ENCODE data around the gene NFATC2. TPM values are rescaled to one million over a fixed set of nuclear protein-coding genes. Genes with fewer than 3 reads are reported as not detected.
A peak's percentile ranks its signal among the peaks of the same experiment; 100 is the strongest.

Gene NFATC2
- polyA plus RNA-seq, 1 donor: 1.6 TPM

DNA sequence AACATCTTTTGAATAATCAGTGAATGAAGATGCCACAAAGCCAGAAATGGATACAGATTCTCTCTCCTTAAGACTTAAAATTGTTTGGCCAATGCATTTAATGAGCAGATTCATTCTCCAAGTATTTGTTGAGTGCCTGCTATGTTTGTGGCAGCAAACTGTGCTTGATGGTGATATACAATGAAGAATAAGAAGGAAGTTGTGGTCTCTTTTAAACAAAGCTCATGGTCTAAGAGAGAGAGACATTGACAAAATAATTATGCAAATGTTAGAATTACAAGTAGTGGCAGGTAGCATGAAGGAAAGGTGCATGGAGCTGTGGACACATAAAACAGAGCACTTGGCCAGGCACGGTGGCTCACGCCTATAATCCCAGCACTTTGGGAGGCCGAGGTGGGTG, 28.3 kb downstream of the NFATC2 start:
- DNase-seq: no peak

- no peak for DNase-seq
These were observed 29.0 kb downstream of the NFATC2 start for GRCh38 chr20:51513545-51513944.

DNA sequence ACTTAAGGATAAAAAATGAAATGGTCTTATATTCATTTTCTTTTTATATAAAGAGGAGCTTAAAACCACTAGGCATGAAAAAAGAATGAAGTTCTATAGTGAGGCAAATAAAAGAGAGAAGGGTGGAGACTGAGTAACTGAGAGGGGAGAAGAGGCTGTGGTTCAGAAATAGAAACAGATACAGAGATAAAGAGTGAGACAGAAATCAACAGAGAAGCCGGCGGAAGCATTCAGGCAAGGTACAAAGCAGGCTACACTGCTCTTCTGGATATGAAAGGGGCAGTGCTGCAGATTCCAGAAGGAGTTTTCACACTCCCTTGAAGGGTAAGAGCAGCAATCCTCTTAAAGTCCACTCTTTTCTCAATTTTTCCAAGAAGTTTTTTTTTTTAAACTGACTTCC, 29.9 kb downstream of the NFATC2 start:
- DNase-seq: no peak

GRCh38 chr20:51511861-51512619, 30.5 kb downstream of the NFATC2 start:
- no peak for DNase-seq

DNA sequence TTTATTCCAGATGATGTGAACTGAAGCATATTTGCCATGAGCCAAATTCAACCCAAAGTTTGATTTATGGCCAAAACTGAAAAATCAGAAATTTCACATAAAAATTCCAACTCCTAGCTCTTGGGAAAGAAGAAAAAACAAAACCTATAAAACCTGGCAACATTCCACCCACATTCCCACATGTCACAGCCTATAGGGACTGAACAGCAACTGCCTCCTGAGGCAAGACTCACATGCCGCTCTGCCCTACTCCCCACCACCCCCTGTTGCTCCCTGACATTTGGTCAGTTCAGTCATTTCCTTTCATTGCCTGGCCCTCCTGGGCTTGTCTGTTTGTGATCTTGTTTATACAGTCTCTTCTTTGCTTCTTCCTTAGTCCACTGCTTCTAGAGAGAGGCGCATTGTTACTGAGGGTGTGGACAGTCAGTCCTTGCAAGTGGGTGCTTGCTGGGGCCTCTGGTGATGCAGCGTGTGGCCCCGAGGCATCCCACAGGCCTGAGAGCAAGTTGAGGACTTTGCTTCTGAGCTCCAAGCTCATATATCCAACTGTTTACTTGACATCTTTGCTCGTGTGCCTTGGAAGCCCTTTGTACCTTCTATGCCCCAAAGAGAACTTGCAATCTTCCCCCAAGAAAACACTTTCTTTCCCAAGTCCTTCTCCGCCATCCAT, 31.4 kb downstream of the NFATC2 start:
- DNase-seq: no peak

- DNase-seq: no peak
These were observed 32.4 kb downstream of the NFATC2 start for GRCh38 chr20:51510169-51510568.

DNA sequence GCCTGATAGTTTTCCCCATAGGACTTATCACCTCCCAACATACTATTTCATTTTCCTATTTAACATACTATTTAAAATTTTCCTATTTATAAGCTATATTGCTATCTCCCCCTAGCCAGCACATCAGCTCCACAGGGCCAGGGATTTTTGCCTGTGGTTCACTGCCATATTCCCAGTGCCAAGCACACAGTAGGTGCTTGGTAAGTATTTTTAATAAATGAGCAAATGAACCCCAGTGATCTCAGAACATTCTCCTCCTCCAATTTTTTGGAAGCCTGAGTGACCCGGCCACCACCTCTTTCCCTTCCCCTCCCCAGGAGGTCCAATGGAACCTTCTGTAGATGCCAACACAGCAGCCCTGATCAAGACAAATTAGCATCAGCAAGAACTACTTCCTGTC, 33.3 kb downstream of the NFATC2 start:
- no peak for DNase-seq

GRCh38 chr20:51508780-51509179, 33.7 kb downstream of the NFATC2 start:
- no peak for DNase-seq

DNA sequence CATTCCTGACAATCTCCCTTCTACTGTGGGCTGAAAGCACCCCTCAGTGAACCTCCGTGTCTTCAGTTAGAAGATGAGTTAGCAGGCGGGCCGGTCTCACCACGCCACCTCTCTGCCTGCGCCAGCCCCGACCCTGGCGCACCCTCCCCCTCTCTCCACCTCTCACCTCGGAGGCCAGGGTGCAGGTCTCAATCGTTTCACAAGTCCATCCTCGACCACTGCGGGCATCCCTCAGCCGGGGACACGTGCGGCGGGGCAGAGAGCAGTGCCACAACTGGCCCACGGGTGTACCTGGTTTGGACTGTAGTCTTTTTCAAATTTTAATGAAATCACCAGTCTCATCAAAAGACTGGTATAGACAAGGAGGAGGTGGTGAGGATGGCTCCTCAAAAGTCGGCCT, 34.4 kb downstream of the NFATC2 start:
- no peak for DNase-seq

- DNase-seq: peak; percentile 37
These were observed 35.1 kb downstream of the NFATC2 start for GRCh38 chr20:51507216-51508036.

- DNase-seq: no peak
These were observed 35.8 kb downstream of the NFATC2 start for GRCh38 chr20:51506527-51507215.

- no peak for DNase-seq
These were observed 37.0 kb downstream of the NFATC2 start for GRCh38 chr20:51505566-51505965.

DNA sequence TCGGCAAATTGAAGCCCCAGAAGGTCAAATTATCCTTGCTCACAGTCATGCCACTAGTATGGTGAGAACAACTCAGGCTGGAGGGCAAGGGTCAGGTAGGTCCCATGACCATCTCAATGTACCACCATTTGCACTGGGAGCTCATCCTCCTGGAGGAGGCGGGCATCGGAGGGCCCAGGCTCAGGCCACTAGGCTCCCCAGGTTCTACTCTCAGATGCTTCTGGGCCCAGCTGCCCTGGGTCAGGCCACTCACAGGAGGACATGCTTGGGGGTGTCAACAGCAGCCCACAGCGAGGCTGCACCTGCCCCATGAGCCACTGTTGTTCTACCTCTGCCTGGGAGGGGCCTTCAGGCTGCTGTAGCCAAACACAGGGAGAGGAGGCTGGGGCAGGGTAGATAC, 39.1 kb downstream of the NFATC2 start:
- no peak for DNase-seq

DNA sequence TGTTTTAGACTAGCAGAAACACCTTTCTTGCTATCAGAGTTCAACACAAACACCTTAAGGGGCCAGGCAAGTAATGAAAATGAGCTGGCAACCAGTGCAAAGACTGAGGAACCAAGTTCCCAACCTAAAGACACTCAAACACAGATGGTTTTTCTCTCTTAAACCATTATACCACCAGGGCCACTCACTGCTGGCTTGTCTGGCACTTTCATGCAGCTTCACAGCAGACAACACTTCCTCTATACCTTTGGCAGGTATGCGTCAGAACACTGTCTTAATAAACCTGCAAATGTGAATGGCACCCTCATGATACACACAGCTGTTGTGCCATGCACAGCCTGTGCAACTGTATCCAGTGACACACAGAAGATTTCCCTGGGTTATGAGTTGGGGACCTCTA, 41.6 kb downstream of the NFATC2 start:
- DNase-seq: no peak

- DNase-seq: no peak
These were observed 42.2 kb downstream of the NFATC2 start for GRCh38 chr20:51500311-51500710.

GRCh38 chr20:51498765-51499540, 43.6 kb downstream of the NFATC2 start:
- DNase-seq: no peak

DNA sequence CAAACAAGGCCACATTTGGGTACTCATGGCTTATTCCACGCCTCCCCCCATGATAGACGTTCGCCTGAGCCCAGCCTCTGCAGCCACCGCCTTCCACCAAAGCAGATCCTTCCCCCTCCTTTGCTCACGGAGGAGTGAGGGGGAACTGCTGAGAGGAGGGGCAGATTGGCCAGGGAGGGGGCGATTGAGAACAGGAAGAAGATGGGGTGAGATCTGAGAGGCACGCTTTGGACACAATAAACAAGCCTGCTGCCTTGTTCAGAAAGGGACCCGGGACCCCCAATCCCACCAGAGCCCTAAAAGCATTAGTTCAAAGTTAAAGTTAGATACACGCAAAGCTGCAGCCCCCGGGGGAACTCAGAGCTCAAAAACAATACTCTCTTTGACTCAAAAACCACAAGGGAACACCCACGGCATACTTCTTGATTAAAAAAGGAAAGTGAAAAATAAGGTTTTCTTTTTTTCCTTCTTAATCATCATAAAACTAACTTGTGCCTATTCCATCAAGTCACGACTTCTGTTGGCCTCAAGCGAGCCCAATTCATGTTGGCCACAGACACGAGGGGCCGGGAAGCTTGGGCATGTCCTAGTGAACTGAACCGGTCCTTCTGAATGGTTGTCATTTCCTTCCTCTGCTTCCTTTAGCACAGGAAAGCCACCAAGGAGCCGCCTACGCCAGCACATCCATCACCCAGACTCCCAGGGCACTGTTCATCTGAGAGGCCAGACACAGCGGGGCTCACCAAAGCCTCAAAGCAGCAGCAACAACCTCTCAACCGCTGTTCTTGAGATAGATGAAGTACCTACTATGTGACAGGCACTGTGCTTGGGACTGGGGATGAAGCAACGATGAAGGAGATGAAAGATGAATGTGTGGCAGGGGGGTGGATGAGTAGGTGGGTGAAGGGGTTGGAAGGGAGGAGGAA, 44.7 kb downstream of the NFATC2 start:
- no peak for DNase-seq

GRCh38 chr20:51496964-51497363, 45.6 kb downstream of the NFATC2 start:
- no peak for DNase-seq

DNA sequence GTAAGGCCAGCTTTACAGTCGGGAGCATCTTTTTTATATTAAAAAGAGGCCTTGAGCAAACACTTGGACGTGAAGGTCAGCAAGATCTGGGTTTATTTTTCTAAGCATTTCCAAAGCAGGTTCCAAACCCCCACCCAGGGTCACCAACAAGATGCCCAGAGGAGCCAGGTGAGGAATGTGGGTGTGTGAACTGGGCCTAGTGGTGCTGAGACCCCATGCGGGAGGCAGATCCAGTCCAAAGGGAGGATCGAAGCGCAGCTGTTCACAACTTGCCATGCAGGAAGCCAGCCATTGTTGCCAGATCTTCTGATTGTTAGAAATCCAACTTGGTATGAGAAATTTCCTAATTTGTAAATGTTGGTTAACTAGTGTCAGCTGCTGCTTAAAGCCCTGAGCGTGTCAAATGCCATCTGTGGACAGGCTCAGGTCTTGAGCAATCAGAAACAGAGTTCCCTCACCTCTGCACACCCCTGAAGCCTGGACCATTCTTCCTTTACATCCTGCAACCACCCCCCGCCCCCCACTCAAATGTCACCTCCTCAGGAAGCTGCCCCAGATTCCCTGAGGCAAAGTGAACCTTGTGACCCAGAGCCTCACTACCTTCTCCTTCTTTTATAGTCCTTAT, 46.5 kb downstream of the NFATC2 start:
- DNase-seq: no peak

GRCh38 chr20:51495291-51495690, 47.2 kb downstream of the NFATC2 start:
- DNase-seq: no peak
